A673 (cell line): ENCODE results near the gene RNF10. TPM values are rescaled to one million over a fixed set of nuclear protein-coding genes. Genes with fewer than 3 reads are reported as not detected.

Experiments
- BruUV-seq: library from RNA; stranded (reverse); fragments of 400-500 nt; replicated peaks from 2 replicates; lab custom pipeline; 2021; lab: Mats Ljungman, UMichigan
- CTCF ChIA-PET: fragments of 300-600 bp; sonication (Branson Sonifier 250); formaldehyde crosslinking; loops from one replicate; lab custom pipeline; 2022; ENCODE audit warnings: antibody characterized with exemption; lab: Charles Lee
- POLR2A ChIA-PET: fragments of 300-600 bp; sonication (Branson Sonifier 250); formaldehyde crosslinking; loops from one replicate; lab custom pipeline; 2022; ENCODE audit warnings: antibody characterized with exemption; ENCODE audit not compliant: low non-redundant PET; lab: Charles Lee
- DNase-seq: peaks from one replicate; pipeline ENCODE4 v3.0.0-alpha.2; 2015; ENCODE audit warnings: low spot score
- H3K27ac ChIP-seq: fragments of 200-600 bp; sonication (generic); 2 replicates; pipeline ENCODE4 v1.5.1; 2016; ENCODE audit warnings: mixed run types, low read depth, mild to moderate bottlenecking, mixed read lengths, antibody characterized with exemption, low read length; ENCODE audit not compliant: poor library complexity, severe bottlenecking
- H3K27me3 ChIP-seq: fragments of 200-600 bp; sonication (generic); replicated peaks from 2 replicates; pipeline ENCODE4 v1.6.1; 2017; ENCODE audit warnings: mixed run types, low read depth, mild to moderate bottlenecking, mixed read lengths, antibody characterized with exemption, low read length; ENCODE audit not compliant: insufficient read depth, poor library complexity
- H3K36me3 ChIP-seq: fragments of 200-600 bp; sonication (generic); 2 replicates; pipeline ENCODE4 v1.6.1; 2016; ENCODE audit warnings: mixed run types, mild to moderate bottlenecking, mixed read lengths, antibody characterized with exemption, low read length; ENCODE audit not compliant: insufficient read depth, poor library complexity, severe bottlenecking
- H3K4me1 ChIP-seq: fragments of 200-600 bp; sonication (generic); 2 replicates; pipeline ENCODE4 v1.6.1; 2017; ENCODE audit warnings: mixed run types, mild to moderate bottlenecking, mixed read lengths, antibody characterized with exemption, low read length; ENCODE audit not compliant: insufficient read depth, poor library complexity, severe bottlenecking
- H3K4me3 ChIP-seq: fragments of 200-600 bp; sonication (generic); 2 replicates; pipeline ENCODE4 v1.5.1; 2016; ENCODE audit warnings: low read depth, mixed run types, mild to moderate bottlenecking, mixed read lengths, low read length; ENCODE audit not compliant: poor library complexity, severe bottlenecking
- H3K9me3 ChIP-seq: fragments of 200-600 bp; sonication (generic); 2 replicates; pipeline ENCODE4 v1.6.1; 2016; ENCODE audit warnings: mixed run types, low read depth, mild to moderate bottlenecking, mixed read lengths, antibody characterized with exemption, low read length; ENCODE audit not compliant: poor library complexity, severe bottlenecking
- EZH2 ChIP-seq: fragments of 200-600 bp; sonication (generic); IDR thresholded peaks from 2 replicates; pipeline ENCODE4 v1.6.1; 2017; ENCODE audit warnings: borderline replicate concordance, low read depth, mild to moderate bottlenecking, mixed read lengths, antibody characterized with exemption, low read length; ENCODE audit not compliant: poor library complexity, severe bottlenecking
- intact Hi-C: fragments of 100-400 bp; cut with micrococcal nuclease; formaldehyde crosslinking; loops from one replicate; pipeline ENCODE4 v1.10.0; 2022; ENCODE audit not compliant: unreplicated experiment
- total RNA-seq: library from RNA; stranded (reverse); gene quantifications from 2 replicates; pipeline ENCODE4 v1.2.3, GENCODE V29; 2021
- TF ChIP-seq, protein P1 (sequence below): fragments of 300-800, 200-600 bp; sonication (generic); conservative IDR thresholded peaks from 2 replicates; pipeline ENCODE4 v1.5.1; 2017; ENCODE audit warnings: low read depth, mild to moderate bottlenecking, antibody characterized with exemption, low read length, moderate library complexity, mixed read lengths

RNF10 gene
- total RNA-seq, 1 experiment from 2014 or later = 240 TPM

DNA sequence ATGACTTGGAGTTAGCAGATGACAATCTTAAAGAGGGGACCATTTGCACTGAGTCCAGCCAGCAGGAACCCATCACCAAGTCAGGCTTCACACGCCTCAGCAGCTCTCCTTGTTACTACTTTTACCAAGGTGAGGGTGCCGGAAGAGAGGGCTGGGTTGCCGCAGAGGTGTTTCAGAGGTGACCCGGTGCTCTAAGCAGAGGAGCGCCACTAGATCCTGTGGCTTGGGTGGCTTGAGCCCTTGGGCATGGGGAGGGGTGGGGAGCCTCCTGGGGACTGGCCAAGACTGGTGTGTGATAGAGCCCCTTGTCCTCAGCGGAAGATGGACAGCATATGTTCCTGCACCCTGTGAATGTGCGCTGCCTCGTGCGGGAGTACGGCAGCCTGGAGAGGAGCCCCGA lies 29.3 kb downstream of the RNF10 start:
- ChIA-PET CTCF (no interaction called here), POLR2A (no interaction called here)
- no peak for DNase-seq
- BruUV-seq = no TSS peak
- intact Hi-C loops = no loop called here
- peaks cover 90% of the 10 kb centered on the region for H3K36me3 ChIP-seq
- H3K27me3 ChIP-seq = no peaks in the 10 kb centered on the region
- no peak for TF ChIP-seq EZH2
- TF ChIP-seq, protein P1, sequence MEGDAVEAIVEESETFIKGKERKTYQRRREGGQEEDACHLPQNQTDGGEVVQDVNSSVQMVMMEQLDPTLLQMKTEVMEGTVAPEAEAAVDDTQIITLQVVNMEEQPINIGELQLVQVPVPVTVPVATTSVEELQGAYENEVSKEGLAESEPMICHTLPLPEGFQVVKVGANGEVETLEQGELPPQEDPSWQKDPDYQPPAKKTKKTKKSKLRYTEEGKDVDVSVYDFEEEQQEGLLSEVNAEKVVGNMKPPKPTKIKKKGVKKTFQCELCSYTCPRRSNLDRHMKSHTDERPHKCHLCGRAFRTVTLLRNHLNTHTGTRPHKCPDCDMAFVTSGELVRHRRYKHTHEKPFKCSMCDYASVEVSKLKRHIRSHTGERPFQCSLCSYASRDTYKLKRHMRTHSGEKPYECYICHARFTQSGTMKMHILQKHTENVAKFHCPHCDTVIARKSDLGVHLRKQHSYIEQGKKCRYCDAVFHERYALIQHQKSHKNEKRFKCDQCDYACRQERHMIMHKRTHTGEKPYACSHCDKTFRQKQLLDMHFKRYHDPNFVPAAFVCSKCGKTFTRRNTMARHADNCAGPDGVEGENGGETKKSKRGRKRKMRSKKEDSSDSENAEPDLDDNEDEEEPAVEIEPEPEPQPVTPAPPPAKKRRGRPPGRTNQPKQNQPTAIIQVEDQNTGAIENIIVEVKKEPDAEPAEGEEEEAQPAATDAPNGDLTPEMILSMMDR = no peak
- no peaks in the 10 kb centered on the region for H3K4me1 ChIP-seq
- H3K27ac ChIP-seq = no peak overlapping the region
- no peaks in the 10 kb centered on the region for H3K9me3 ChIP-seq
- H3K4me3 ChIP-seq = no peak overlapping the region

DNA sequence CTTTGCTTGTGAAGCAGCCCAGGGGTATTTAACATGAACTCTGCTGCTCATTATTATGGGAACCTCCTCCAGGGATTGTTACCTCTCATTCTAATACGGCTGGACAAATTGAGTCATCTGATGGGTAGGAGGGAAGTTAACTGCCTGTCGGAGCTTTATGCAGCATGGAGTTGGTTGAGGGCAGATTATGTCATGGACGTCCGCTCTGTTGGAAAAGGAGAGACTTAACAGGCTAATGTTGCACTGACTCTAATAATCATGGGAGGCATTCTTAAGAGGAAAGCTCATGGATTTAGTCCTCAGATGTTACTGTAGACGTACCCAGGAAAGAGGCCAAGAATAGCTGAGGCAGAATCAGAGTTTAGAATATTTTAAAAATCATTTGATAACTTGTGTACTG lies 37.1 kb downstream of the RNF10 start:
- no peak for DNase-seq
- intact Hi-C loops = no loop called here
- H3K36me3 ChIP-seq = peaks cover 94% of the 10 kb centered on the region
- CTCF ChIA-PET = no interaction called here
- BruUV-seq = no TSS peak
- no peak overlapping the region for H3K27ac ChIP-seq
- no peaks in the 10 kb centered on the region for H3K4me1 ChIP-seq
- POLR2A ChIA-PET = interaction anchor here (0.7 kb wide), 1 partner anchor 828 kb away, joined by 3 read pairs; no protein-coding TSS in a partner anchor
- TF ChIP-seq, protein P1 = no peak
- TF ChIP-seq EZH2 = no peak
- no peaks in the 10 kb centered on the region for H3K9me3 ChIP-seq
- H3K27me3 ChIP-seq = no peaks in the 10 kb centered on the region
- no peak overlapping the region for H3K4me3 ChIP-seq

DNA sequence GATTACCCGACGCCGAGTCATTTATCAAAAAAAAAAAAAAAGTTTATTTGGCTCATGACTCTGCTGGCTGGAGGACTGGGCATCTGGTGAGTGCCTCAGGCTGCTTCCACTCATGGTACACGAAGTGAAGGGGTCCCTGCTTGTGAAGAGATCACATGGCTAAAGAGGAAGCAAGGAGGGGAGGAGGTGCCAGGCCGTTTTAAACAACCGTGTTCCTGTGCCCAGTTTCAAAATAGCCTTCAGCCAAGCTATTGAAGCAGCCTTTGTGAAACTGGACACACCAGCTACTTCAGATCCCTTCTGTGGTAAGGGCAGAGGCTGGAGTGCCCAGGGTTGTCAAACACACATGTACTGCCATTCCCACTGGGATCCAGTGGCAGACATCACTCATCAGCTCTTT lies 39.4 kb downstream of the RNF10 start:
- no peak for DNase-seq
- BruUV-seq = no TSS peak
- TF ChIP-seq EZH2 = no peak
- TF ChIP-seq, protein P1 = no peak
- intact Hi-C loops = no loop called here
- Histone ChIP-seq H3K36me3 (peaks cover 94% of the 10 kb centered on the region), H3K9me3 (no peaks in the 10 kb centered on the region), H3K27me3 (no peaks in the 10 kb centered on the region), H3K4me3 (no peak overlapping the region), H3K27ac (no peak overlapping the region), H3K4me1 (no peaks in the 10 kb centered on the region)
- ChIA-PET CTCF (no interaction called here), POLR2A (no interaction called here)
